Mesenchymal stem cell (in vitro differentiated cells and primary cell): ENCODE results near the gene FOXD4L6.
"Not testable (repeated sequence)": the region's sequence is repeated elsewhere in the genome, so short reads cannot be mapped to it uniquely, and the experiment has no call there.

Experiments
- DNase-seq: peaks from one replicate; pipeline ENCODE4 v3.0.0-alpha.2; 2013
- H2AFZ ChIP-seq: one replicate; pipeline ENCODE4 v1.6.1; 2013; ENCODE audit warnings: low read depth, mild to moderate bottlenecking, control low read depth, inconsistent platforms, low read length, moderate library complexity
- H2AK5ac ChIP-seq: 2 replicates; pipeline ENCODE4 v1.6.1; 2013; ENCODE audit warnings: low read length, moderate library complexity, mild to moderate bottlenecking, inconsistent platforms; ENCODE audit not compliant: severe bottlenecking
- H2BK120ac ChIP-seq: one replicate; pipeline ENCODE4 v1.6.1; 2013; ENCODE audit warnings: low read depth, mild to moderate bottlenecking, inconsistent platforms, low read length, moderate library complexity
- H2BK12ac ChIP-seq, 2 experiments: one replicate each; pipeline ENCODE4 v1.6.1; 2013; ENCODE audit warnings: inconsistent platforms in 2 of 2, low read length in 2 of 2, mild to moderate bottlenecking in 2 of 2, moderate library complexity in 2 of 2, control low read depth in 1 of 2
- H2BK15ac ChIP-seq: one replicate; pipeline ENCODE4 v1.6.1; 2013; ENCODE audit warnings: mild to moderate bottlenecking, low read depth, inconsistent platforms; ENCODE audit not compliant: poor library complexity, severe bottlenecking
- H2BK5ac ChIP-seq: 2 replicates; pipeline ENCODE4 v1.6.1; 2013; ENCODE audit warnings: low read depth, mild to moderate bottlenecking, low read length, control low read depth, inconsistent platforms; ENCODE audit not compliant: poor library complexity, severe bottlenecking
- H3K14ac ChIP-seq, 2 experiments: one replicate each; pipeline ENCODE4 v1.6.1; 2013; ENCODE audit warnings: inconsistent platforms in 2 of 2, low read length in 2 of 2, control low read depth in 1 of 2, mild to moderate bottlenecking in 1 of 2, moderate library complexity in 1 of 2
- H3K18ac ChIP-seq, 2 experiments: one replicate each; pipeline ENCODE4 v1.6.1; 2013; ENCODE audit warnings: inconsistent platforms in 2 of 2, low read length in 2 of 2, control low read depth in 1 of 2, low read depth in 1 of 2, mild to moderate bottlenecking in 1 of 2
- H3K23ac ChIP-seq, 2 experiments: one replicate each; pipeline ENCODE4 v1.6.1; 2013; ENCODE audit warnings: inconsistent platforms in 2 of 2, low read length in 2 of 2, mild to moderate bottlenecking in 2 of 2, moderate library complexity in 2 of 2, control low read depth in 1 of 2
- H3K27ac ChIP-seq: 2 replicates; pipeline ENCODE4 v1.5.1; 2013; ENCODE audit warnings: mild to moderate bottlenecking, moderate library complexity, low read length, control low read depth, inconsistent platforms; ENCODE audit not compliant: poor library complexity, severe bottlenecking
- H3K27me3 ChIP-seq, 2 experiments: 2 replicates each; pipeline versions ENCODE4 v1.6.1 to v1.7.0; 2013; ENCODE audit warnings: low read length in 2 of 2, mild to moderate bottlenecking in 2 of 2, moderate library complexity in 2 of 2, control low read depth in 1 of 2, inconsistent platforms in 1 of 2; ENCODE audit not compliant: control insufficient read depth in 1 of 2, insufficient read depth in 1 of 2
- H3K36me3 ChIP-seq, 2 experiments: 2 replicates each; pipeline versions ENCODE4 v1.6.1 to v1.7.0; 2013; ENCODE audit warnings: low read length in 2 of 2, control low read depth in 1 of 2, inconsistent platforms in 1 of 2, low read depth in 1 of 2, mild to moderate bottlenecking in 1 of 2; ENCODE audit not compliant: insufficient read depth in 2 of 2, control insufficient read depth in 1 of 2
- H3K4ac ChIP-seq, 2 experiments: one replicate each; pipeline ENCODE4 v1.6.1; 2013; ENCODE audit warnings: inconsistent platforms in 2 of 2, low read length in 2 of 2, mild to moderate bottlenecking in 2 of 2, moderate library complexity in 2 of 2, control low read depth in 1 of 2, low read depth in 1 of 2
- H3K4me1 ChIP-seq: 2 replicates; pipeline ENCODE4 v1.6.1; 2013; ENCODE audit warnings: low read depth, low read length, control low read depth; ENCODE audit not compliant: control insufficient read depth, insufficient read depth
- H3K4me2 ChIP-seq: 2 replicates; pipeline ENCODE4 v1.6.1; 2013; ENCODE audit warnings: low read length, mild to moderate bottlenecking, inconsistent platforms; ENCODE audit not compliant: poor library complexity, severe bottlenecking
- H3K4me3 ChIP-seq, 2 experiments: 2 replicates each; pipeline versions ENCODE4 v1.5.1 to v1.7.0; 2013; ENCODE audit warnings: low read length in 2 of 2, mild to moderate bottlenecking in 2 of 2, control low read depth in 1 of 2, low read depth in 1 of 2; ENCODE audit not compliant: insufficient read depth in 1 of 2
- H3K79me1 ChIP-seq: replicated peaks from 2 replicates; pipeline ENCODE4 v1.6.1; 2013; ENCODE audit warnings: mild to moderate bottlenecking, control low read depth, low read length, inconsistent platforms; ENCODE audit not compliant: poor library complexity, severe bottlenecking
- H3K9ac ChIP-seq: 2 replicates; pipeline ENCODE4 v1.7.0; 2013; ENCODE audit warnings: mild to moderate bottlenecking, low read length, moderate library complexity
- H3K9me3 ChIP-seq: 2 replicates; pipeline ENCODE4 v1.7.0; 2013; ENCODE audit warnings: mild to moderate bottlenecking, low read length; ENCODE audit not compliant: control insufficient read depth
- H4K8ac ChIP-seq: one replicate; pipeline ENCODE4 v1.6.1; 2013; ENCODE audit warnings: inconsistent platforms, mild to moderate bottlenecking, low read length, moderate library complexity
- H4K91ac ChIP-seq: one replicate; pipeline ENCODE4 v1.6.1; 2013; ENCODE audit warnings: mild to moderate bottlenecking, low read length, inconsistent platforms
- WGBS: methylation state at CpG from one replicate; pipeline ENCODE4 v1.1.7; 2013; ENCODE audit warnings: mixed read lengths; 5-methylcytosine and 5-hydroxymethylcytosine counted together

FOXD4L6 gene

DNA sequence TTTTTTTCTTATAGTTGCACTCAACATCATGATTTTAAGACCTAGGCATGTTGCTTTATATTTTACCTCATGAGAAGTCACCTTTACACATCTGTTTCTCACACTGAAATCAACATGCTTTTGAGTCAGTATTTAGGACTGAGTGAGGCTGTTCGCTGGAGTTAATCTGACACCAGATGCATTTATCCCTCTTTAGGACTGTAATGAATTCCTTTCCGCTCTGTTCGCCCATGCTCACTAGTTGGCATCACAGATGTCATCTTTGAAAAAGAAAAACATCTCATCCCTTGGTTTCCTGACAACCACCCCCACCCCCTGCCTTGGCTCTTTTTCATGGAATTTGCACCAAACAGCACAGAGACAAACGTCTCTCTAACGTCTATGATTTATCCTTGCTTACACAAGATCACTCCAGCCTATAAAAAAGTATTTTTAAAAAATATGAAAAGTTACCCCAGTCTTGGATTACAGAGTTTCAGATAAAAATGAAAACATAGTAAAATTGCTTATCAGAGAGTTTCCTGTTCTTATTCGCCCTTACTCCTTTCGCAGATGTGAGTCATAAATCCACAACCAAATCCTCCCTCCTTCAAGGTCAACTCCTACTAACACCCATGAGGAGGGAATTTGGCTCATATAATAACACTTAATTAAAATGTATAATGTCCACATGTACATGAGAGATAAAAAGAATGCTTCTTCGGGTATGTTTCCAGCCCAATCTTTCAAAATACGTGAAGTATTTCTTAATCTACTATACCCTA lies 34.3 kb downstream of the FOXD4L6 start:
- DNase-seq, H3K9ac ChIP-seq, H3K14ac ChIP-seq: not testable (repeated sequence)

GRCh38 chr9:41090922-41091321 lies 37.6 kb downstream of the FOXD4L6 start:
- H2AK5ac ChIP-seq, H3K79me1 ChIP-seq, H3K14ac ChIP-seq, H3K23ac ChIP-seq, H2BK5ac ChIP-seq, H3K27me3 ChIP-seq, H3K18ac ChIP-seq, H2AFZ ChIP-seq, H2BK12ac ChIP-seq, H3K4me2 ChIP-seq, H2BK120ac ChIP-seq, H3K9me3 ChIP-seq, H3K27ac ChIP-seq, H3K4ac ChIP-seq, H3K9ac ChIP-seq, H4K8ac ChIP-seq, H2BK15ac ChIP-seq, DNase-seq, H3K36me3 ChIP-seq, H4K91ac ChIP-seq, H3K4me3 ChIP-seq, H3K4me1 ChIP-seq: not testable (repeated sequence)

More for the DNA sequence above, 34.3 kb downstream of the FOXD4L6 start:
- not testable (repeated sequence) for H3K4ac ChIP-seq, H3K4me1 ChIP-seq, H2BK15ac ChIP-seq, H3K23ac ChIP-seq, H3K4me2 ChIP-seq, H2BK120ac ChIP-seq, H2BK5ac ChIP-seq, H3K27ac ChIP-seq, H3K9me3 ChIP-seq, H3K27me3 ChIP-seq, H2BK12ac ChIP-seq, H3K18ac ChIP-seq, H3K36me3 ChIP-seq, H3K4me3 ChIP-seq, H2AK5ac ChIP-seq, H4K91ac ChIP-seq, H3K79me1 ChIP-seq, H4K8ac ChIP-seq, H2AFZ ChIP-seq
- no CpG with 5 or more reads among the region's 9 CpGs for WGBS

- H3K36me3 ChIP-seq, H4K91ac ChIP-seq, H3K9me3 ChIP-seq, H3K4me2 ChIP-seq, H3K14ac ChIP-seq, H2AK5ac ChIP-seq, H3K4me1 ChIP-seq, H3K18ac ChIP-seq, H3K79me1 ChIP-seq, DNase-seq, H2BK12ac ChIP-seq, H2AFZ ChIP-seq, H3K4ac ChIP-seq, H3K9ac ChIP-seq, H3K4me3 ChIP-seq, H3K23ac ChIP-seq, H2BK5ac ChIP-seq, H3K27me3 ChIP-seq, H3K27ac ChIP-seq, H2BK15ac ChIP-seq, H4K8ac ChIP-seq, H2BK120ac ChIP-seq: not testable (repeated sequence)
- WGBS, result no CpG with 5 or more reads among the region's 1 CpG
These were observed 38.1 kb downstream of the FOXD4L6 start for GRCh38 chr9:41090386-41090785.

- not testable (repeated sequence) for H3K9me3 ChIP-seq, H2BK12ac ChIP-seq, H4K91ac ChIP-seq, DNase-seq, H2BK5ac ChIP-seq, H3K36me3 ChIP-seq, H4K8ac ChIP-seq, H3K23ac ChIP-seq, H3K9ac ChIP-seq, H2AK5ac ChIP-seq, H2BK15ac ChIP-seq, H3K27ac ChIP-seq, H3K4me3 ChIP-seq, H3K79me1 ChIP-seq, H2BK120ac ChIP-seq, H3K4me1 ChIP-seq, H3K4ac ChIP-seq, H3K27me3 ChIP-seq, H3K14ac ChIP-seq, H3K4me2 ChIP-seq, H3K18ac ChIP-seq, H2AFZ ChIP-seq
- WGBS, result 44% methylated on average over 5 of the region's 11 CpGs
These were observed 39.9 kb downstream of the FOXD4L6 start for GRCh38 chr9:41088450-41089059.
